Thymus (tissue), 11 donors: ENCODE results near the gene ST3GAL4. TPM values are rescaled to one million over a fixed set of nuclear protein-coding genes. Genes with fewer than 3 reads are reported as not detected.

Source experiments
- DNase-seq, 9 donors: peaks; one replicate each; pipeline ENCODE4 v3.0.0-alpha.2; 2013; ENCODE audit warnings: low spot score in 9 of 9, low read depth in 6 of 9, missing footprints in 1 of 9
- H3K27ac ChIP-seq, 2 donors: one replicate each; pipeline ENCODE4 v1.5.1; 2013; ENCODE audit warnings: control low read depth in 1 of 2, low read depth in 1 of 2, low read length in 1 of 2, mild to moderate bottlenecking in 1 of 2, moderate library complexity in 1 of 2
- H3K27me3 ChIP-seq, 2 donors: one replicate each; pipeline ENCODE4 v1.5.1; 2013; ENCODE audit warnings: low read length in 1 of 2; ENCODE audit not compliant: control insufficient read depth in 2 of 2, insufficient read depth in 1 of 2
- H3K36me3 ChIP-seq, 2 donors: one replicate each; pipeline ENCODE4 v1.5.1; 2013; ENCODE audit warnings: low read length in 1 of 2, mild to moderate bottlenecking in 1 of 2, moderate library complexity in 1 of 2; ENCODE audit not compliant: control insufficient read depth in 2 of 2, insufficient read depth in 2 of 2
- H3K4me1 ChIP-seq, 2 donors: one replicate each; pipeline ENCODE4 v1.5.1; 2013; ENCODE audit warnings: low read length in 2 of 2; ENCODE audit not compliant: control insufficient read depth in 2 of 2, insufficient read depth in 2 of 2
- H3K4me3 ChIP-seq, 2 donors: one replicate each; pipeline ENCODE4 v1.5.1; 2013; ENCODE audit warnings: low read length in 2 of 2, control low read depth in 1 of 2, mild to moderate bottlenecking in 1 of 2
- H3K9me3 ChIP-seq, 2 donors: one replicate each; pipeline ENCODE4 v1.5.1; 2013; ENCODE audit warnings: low read length in 1 of 2, mild to moderate bottlenecking in 1 of 2; ENCODE audit not compliant: control insufficient read depth in 2 of 2, insufficient read depth in 1 of 2
- WGBS: extraction: QIAGEN DNeasy Blood & Tissue Kit; methylation state at CpG from one replicate; pipeline ENCODE4 v1.1.7; 2013; 5-methylcytosine and 5-hydroxymethylcytosine counted together
- polyA plus RNA-seq: library from polyadenylated mRNA; stranded (reverse); fragments of 200-250 nt; gene quantifications from one replicate; pipeline ENCODE4 v1.2.3, GENCODE V29; 2013
- total RNA-seq: library from RNA; stranded (reverse); fragments of 120-200 nt; gene quantifications from one replicate; pipeline ENCODE4 v1.2.4, GENCODE V29; 2013
- donor health status: healthy.

The ST3GAL4 gene
- total and polyA plus RNA-seq, 2 donors = 5.9 to 6.1 TPM

DNA sequence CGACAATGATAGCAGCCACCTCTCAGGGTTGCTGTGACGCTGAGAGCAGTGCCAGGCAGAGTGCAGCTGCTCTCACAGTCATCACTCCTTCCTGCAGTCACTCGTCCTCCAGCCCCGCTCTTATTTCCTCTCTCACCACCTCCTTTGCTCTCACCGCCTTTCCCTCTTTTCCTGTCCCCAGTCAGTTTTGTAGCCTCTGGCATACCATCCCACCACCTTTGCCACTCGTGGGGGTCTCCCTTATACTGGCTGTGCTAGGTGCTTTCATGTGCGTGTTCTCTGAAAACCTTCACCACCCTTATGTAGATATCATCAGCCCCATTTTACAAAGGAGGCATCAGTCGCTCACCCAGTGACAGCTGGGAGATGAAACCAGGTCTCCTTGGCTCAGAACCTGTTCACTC, 19.3 kb upstream of the ST3GAL4 start:
- H3K27ac ChIP-seq = peak overlapping the region; percentile 85 to 97
- H3K4me3 ChIP-seq = no peak overlapping the region
- no peaks in the 10 kb centered on the region for H3K27me3 ChIP-seq
- DNase-seq = peak in 8 of 9 donors; percentile 59 to 88 (median 74)
- no peaks in the 10 kb centered on the region for H3K9me3 ChIP-seq
- H3K4me1 ChIP-seq = peaks cover 14 to 43% of the 10 kb centered on the region in 2 donors
- 8% methylated on average over 8 of the region's 8 CpGs for WGBS
- H3K36me3 ChIP-seq = peaks cover 23 to 24% of the 10 kb centered on the region in 2 donors

GRCh38 chr11:126336671-126337101, 18.8 kb upstream of the ST3GAL4 start:
- peak in 1 of 9 donors; percentile 42 for DNase-seq
- Histone ChIP-seq H3K27me3 (no peaks in the 10 kb centered on the region), H3K9me3 (no peaks in the 10 kb centered on the region), H3K4me3 (no peak overlapping the region), H3K4me1 (peaks cover 14 to 48% of the 10 kb centered on the region in 2 donors), H3K27ac (peak overlapping the region; percentile 59 to 97), H3K36me3 (peaks cover 23 to 29% of the 10 kb centered on the region in 2 donors)
- WGBS = 53% methylated on average over 9 of the region's 9 CpGs

GRCh38 chr11:126337126-126337473, 18.4 kb upstream of the ST3GAL4 start:
- DNase-seq = no peak
- no peaks in the 10 kb centered on the region for H3K9me3 ChIP-seq
- H3K4me3 ChIP-seq = no peak overlapping the region
- no peaks in the 10 kb centered on the region for H3K27me3 ChIP-seq
- WGBS = 94% methylated on average over 4 of the region's 4 CpGs
- peaks cover 21 to 32% of the 10 kb centered on the region in 2 donors for H3K36me3 ChIP-seq
- H3K27ac ChIP-seq = peak overlapping the region in 1 of 2 donors; percentile 97
- H3K4me1 ChIP-seq = peaks cover 14 to 52% of the 10 kb centered on the region in 2 donors

GRCh38 chr11:126337474-126338241, 17.8 kb upstream of the ST3GAL4 start:
- H3K4me3 ChIP-seq = no peak overlapping the region
- WGBS = 93% methylated on average over 15 of the region's 15 CpGs
- peaks cover 14 to 53% of the 10 kb centered on the region in 2 donors for H3K4me1 ChIP-seq
- H3K27me3 ChIP-seq = no peaks in the 10 kb centered on the region
- H3K9me3 ChIP-seq = no peaks in the 10 kb centered on the region
- H3K27ac ChIP-seq = peak overlapping the region in 1 of 2 donors; percentile 97
- peak in 2 of 9 donors; percentile 14 to 37 for DNase-seq
- H3K36me3 ChIP-seq = peaks cover 25 to 30% of the 10 kb centered on the region in 2 donors

- H3K36me3 ChIP-seq = peaks cover 31 to 34% of the 10 kb centered on the region in 2 donors
- H3K4me3 ChIP-seq = no peak overlapping the region
- WGBS = 98% methylated on average over 7 of the region's 7 CpGs
- no peaks in the 10 kb centered on the region for H3K27me3 ChIP-seq
- H3K9me3 ChIP-seq = no peaks in the 10 kb centered on the region
- no peak overlapping the region for H3K27ac ChIP-seq
- peaks cover 14 to 53% of the 10 kb centered on the region in 2 donors for H3K4me1 ChIP-seq
- no peak for DNase-seq
Measured at GRCh38 chr11:126338346-126339055, 17.0 kb upstream of the ST3GAL4 start.

DNA sequence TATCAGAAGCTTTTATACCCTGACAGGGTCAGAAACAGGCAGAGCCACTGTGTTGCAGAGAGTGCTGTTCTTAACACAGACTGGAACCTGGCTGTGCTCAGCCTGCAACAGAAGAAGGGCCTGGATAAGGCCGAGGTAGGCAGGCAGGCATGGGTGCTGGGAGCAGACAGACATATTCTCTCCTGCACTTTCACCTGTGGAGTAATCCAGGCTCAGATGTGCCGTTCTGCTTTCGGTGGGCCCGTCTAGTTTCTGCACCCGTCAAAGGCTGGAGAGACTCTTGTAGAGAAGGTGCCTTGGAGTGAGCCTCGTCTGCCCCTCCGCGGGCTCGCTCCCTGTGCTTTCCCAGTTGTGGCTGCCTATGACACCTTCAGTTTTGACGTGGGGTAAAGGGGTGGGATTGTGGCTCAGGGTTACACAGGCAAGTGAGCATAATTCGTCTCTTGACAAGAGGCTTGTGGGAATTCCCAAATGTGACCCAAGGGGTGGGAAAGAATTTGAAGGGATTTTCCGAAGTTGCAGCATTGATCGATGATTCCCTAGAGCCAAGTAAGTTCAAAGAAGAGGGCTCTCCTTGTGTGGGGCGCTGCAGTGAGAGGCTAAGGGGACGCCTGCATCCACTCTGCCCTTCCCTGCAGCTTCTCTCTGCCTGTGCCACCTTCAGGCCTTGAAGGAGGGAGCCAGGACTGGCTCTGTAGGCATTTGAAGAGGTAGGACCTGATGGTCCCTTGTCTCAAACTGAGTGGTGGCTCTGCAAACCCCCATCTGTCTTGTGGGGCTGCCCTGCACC, 16.2 kb upstream of the ST3GAL4 start:
- Histone ChIP-seq H3K27me3 (no peaks in the 10 kb centered on the region), H3K4me3 (no peak overlapping the region), H3K36me3 (peaks cover 36 to 40% of the 10 kb centered on the region in 2 donors), H3K4me1 (peaks cover 14 to 53% of the 10 kb centered on the region in 2 donors), H3K27ac (no peak overlapping the region), H3K9me3 (no peaks in the 10 kb centered on the region)
- no peak for DNase-seq
- 88% methylated on average over 15 of the region's 15 CpGs for WGBS

DNA sequence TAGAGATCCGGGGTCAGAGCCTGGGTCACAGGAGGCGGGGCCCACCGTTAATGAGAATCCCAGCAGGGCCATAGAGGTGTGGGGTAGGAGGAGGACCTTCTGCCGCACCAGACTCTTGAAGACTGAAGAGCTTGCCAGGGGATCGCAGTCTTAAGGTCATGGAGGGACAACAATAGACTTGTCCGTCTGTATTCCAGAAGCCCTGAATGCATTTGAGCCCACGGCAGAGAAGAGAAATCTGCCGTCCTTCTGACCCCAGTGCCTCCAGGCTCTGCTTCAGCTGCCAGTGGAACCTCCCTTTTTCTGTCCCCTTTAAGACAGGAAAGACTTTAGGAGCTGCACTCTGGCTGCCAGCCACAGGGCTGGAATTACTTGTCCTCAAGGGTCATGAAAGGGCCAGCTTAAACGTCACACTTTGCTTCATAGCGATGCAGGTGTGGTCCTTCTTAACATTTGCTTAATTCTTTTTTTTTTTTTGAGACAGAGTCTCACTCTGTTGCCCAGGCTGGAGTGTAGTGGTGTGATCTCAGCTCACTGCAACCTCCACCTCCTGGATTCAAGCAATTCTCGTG, 15.5 kb upstream of the ST3GAL4 start:
- no peak overlapping the region for H3K27ac ChIP-seq
- H3K4me1 ChIP-seq = peaks cover 9 to 50% of the 10 kb centered on the region in 2 donors
- H3K27me3 ChIP-seq = no peaks in the 10 kb centered on the region
- WGBS = 97% methylated on average over 11 of the region's 11 CpGs
- DNase-seq = no peak
- H3K4me3 ChIP-seq = no peak overlapping the region
- H3K9me3 ChIP-seq = no peaks in the 10 kb centered on the region
- H3K36me3 ChIP-seq = peaks cover 41 to 42% of the 10 kb centered on the region in 2 donors

GRCh38 chr11:126340960-126341606, 14.4 kb upstream of the ST3GAL4 start:
- 95% methylated on average over 7 of the region's 7 CpGs for WGBS
- peaks cover 45 to 47% of the 10 kb centered on the region in 2 donors for H3K36me3 ChIP-seq
- no peak for DNase-seq
- no peak overlapping the region for H3K27ac ChIP-seq
- no peaks in the 10 kb centered on the region for H3K9me3 ChIP-seq
- no peak overlapping the region for H3K4me3 ChIP-seq
- peaks cover 2 to 50% of the 10 kb centered on the region in 2 donors for H3K4me1 ChIP-seq
- no peaks in the 10 kb centered on the region for H3K27me3 ChIP-seq
